Endothelial cell of umbilical vein (primary cell): ENCODE measurements around the gene TTLL10. TPM values are rescaled to one million over a fixed set of nuclear protein-coding genes. Genes with fewer than 3 reads are reported as not detected.

Source experiments
- BruUV-seq: library from RNA; stranded (reverse); fragments of 400-500 nt; replicated peaks from 2 replicates; lab custom pipeline; 2021; lab: Mats Ljungman, UMichigan
- CTCF ChIA-PET: fragments of 300-600, 350-600 bp; sonication (Branson Sonifier 250); formaldehyde crosslinking; loops from one replicate; lab custom pipeline; 2021; ENCODE audit warnings: antibody characterized with exemption, inconsistent platforms; lab: Charles Lee
- POLR2A ChIA-PET: fragments of 300-600, 350-600 bp; sonication (Branson Sonifier 250); formaldehyde crosslinking; loops from one replicate; lab custom pipeline; 2021; ENCODE audit warnings: antibody characterized with exemption, inconsistent platforms; lab: Charles Lee
- DNase-seq: peaks from one replicate; pipeline ENCODE4 v3.0.0-alpha.2; 2011; ENCODE audit warnings: low read depth, low spot score
- FAIRE-seq: peaks from 2 replicates; lab custom pipeline; 2011; peaks lifted over from hg19 to GRCh38; lab: Jason Lieb, UNC
- H2AFZ ChIP-seq: 2 replicates; pipeline ENCODE4 v1.6.0; 2012; ENCODE audit warnings: low read depth, low read length, control low read depth, inconsistent platforms
- H3K27ac ChIP-seq: 2 replicates; pipeline ENCODE4 v1.5.1; 2011; ENCODE audit warnings: low read depth, mild to moderate bottlenecking, control low read depth, low read length, moderate library complexity; ENCODE audit not compliant: insufficient read depth
- H3K27me3 ChIP-seq, 2 experiments: 2 replicates each; pipeline versions ENCODE4 v1.6.0 to v1.6.1; 2011; ENCODE audit warnings: low read length in 2 of 2, mixed read lengths in 1 of 2; ENCODE audit not compliant: control insufficient read depth in 2 of 2, insufficient read depth in 2 of 2
- H3K36me3 ChIP-seq, 2 experiments: 2 replicates in 1 of 2; 3 replicates in 1 of 2; pipeline ENCODE4 v1.5.1; 2011; ENCODE audit warnings: low read length in 2 of 2, mild to moderate bottlenecking in 1 of 2, moderate library complexity in 1 of 2; ENCODE audit not compliant: control insufficient read depth in 2 of 2, insufficient read depth in 2 of 2; ENCODE audit errors: extremely low read depth in 1 of 2
- H3K4me1 ChIP-seq: 3 replicates; pipeline ENCODE4 v1.5.1; 2011; ENCODE audit warnings: mild to moderate bottlenecking, low read length; ENCODE audit not compliant: control insufficient read depth, insufficient read depth; ENCODE audit errors: extremely low read depth
- H3K4me2 ChIP-seq: 2 replicates; pipeline ENCODE4 v1.6.1; 2011; ENCODE audit warnings: low read length, control low read depth, mixed read lengths; ENCODE audit not compliant: insufficient read depth
- H3K4me3 ChIP-seq, 3 experiments: fragments of 200-600 bp in 1 of 3; sonication (generic), shearing (Covaris generic) in 1 of 3; replicated peaks in 1 of 3; 2 replicates each; pipeline ENCODE4 v1.5.1; 2011 to 2016; ENCODE audit warnings: control low read depth in 3 of 3, low read length in 3 of 3, mild to moderate bottlenecking in 2 of 3, inconsistent platforms in 1 of 3, low read depth in 1 of 3, moderate library complexity in 1 of 3; ENCODE audit not compliant: insufficient read depth in 1 of 3
- H3K79me2 ChIP-seq: 2 replicates; pipeline ENCODE4 v1.6.0; 2012; ENCODE audit warnings: low read length, inconsistent platforms; ENCODE audit not compliant: control insufficient read depth, insufficient read depth
- H3K9ac ChIP-seq: replicated peaks from 2 replicates; pipeline ENCODE3; 2011; ENCODE audit warnings: low read length, control low read depth; ENCODE audit not compliant: insufficient read depth; ENCODE audit errors: extremely low read depth
- H3K9me1 ChIP-seq: replicated peaks from 3 replicates; pipeline ENCODE4 v1.6.0; 2011; ENCODE audit warnings: mild to moderate bottlenecking, low read length; ENCODE audit not compliant: control insufficient read depth, insufficient read depth; ENCODE audit errors: extremely low read depth
- H3K9me3 ChIP-seq: replicated peaks from 2 replicates; pipeline ENCODE4 v1.5.1; 2012; ENCODE audit warnings: low read length, inconsistent platforms; ENCODE audit not compliant: control insufficient read depth, insufficient read depth
- H4K20me1 ChIP-seq: replicated peaks from 2 replicates; pipeline ENCODE3; 2011; ENCODE audit warnings: mild to moderate bottlenecking, low read length; ENCODE audit not compliant: control insufficient read depth, insufficient read depth; ENCODE audit errors: extremely low read depth
- EZH2 ChIP-seq: IDR thresholded peaks from 2 replicates; pipeline ENCODE4 v1.6.1; 2012; ENCODE audit warnings: borderline replicate concordance, low read depth, mild to moderate bottlenecking, moderate library complexity, low read length, inconsistent platforms; ENCODE audit not compliant: severe bottlenecking
- FOS ChIP-seq: IDR thresholded peaks from 2 replicates; pipeline ENCODE4 v1.6.1; 2011; ENCODE audit warnings: mild to moderate bottlenecking, low read length, moderate library complexity, borderline replicate concordance; ENCODE audit not compliant: insufficient read depth
- GATA2 ChIP-seq: IDR thresholded peaks from 2 replicates; pipeline ENCODE4 v1.7.0; 2011; ENCODE audit warnings: low read depth, mild to moderate bottlenecking, moderate library complexity, mixed read lengths, low read length; ENCODE audit not compliant: insufficient read length, insufficient read depth
- JUN ChIP-seq: IDR thresholded peaks from 2 replicates; pipeline ENCODE4 v1.6.1; 2011; ENCODE audit warnings: borderline replicate concordance, low read depth; ENCODE audit not compliant: insufficient read length, insufficient read depth
- MYC ChIP-seq: IDR thresholded peaks from one replicate; pipeline ENCODE4 v1.6.1; 2011; ENCODE audit warnings: mild to moderate bottlenecking, low read depth, low read length
- POLR2A ChIP-seq: IDR thresholded peaks from 2 replicates; pipeline ENCODE4 v1.6.1; 2012; ENCODE audit warnings: low read depth, mild to moderate bottlenecking, control low read depth, low read length
- POLR2AphosphoS5 ChIP-seq: IDR thresholded peaks from 2 replicates; pipeline ENCODE4 v1.6.1; 2012; ENCODE audit warnings: low read depth, mild to moderate bottlenecking, control low read depth, low read length, moderate library complexity; ENCODE audit not compliant: insufficient read depth
- dilution Hi-C: fragments of 300-500 bp; cut with MboI; formaldehyde crosslinking; loops from one replicate; pipeline ENCODE4 v1.15.0; 2019; ENCODE audit warnings: low sequenced_read_pairs; ENCODE audit not compliant: extremely low pct_ligation_motif_present
- intact Hi-C: fragments of 100-400 bp; cut with micrococcal nuclease; formaldehyde crosslinking; loops from one replicate; pipeline ENCODE4 v1.10.0; 2022
- polyA plus RNA-seq, 4 experiments: library from polyadenylated mRNA; depleted of rRNA in 3 of 4; stranded (reverse) in 3 of 4; unstranded in 1 of 4; fragments of >200 nt; gene quantifications; 2 replicates each; pipeline versions ENCODE4 v1.2.1 to v1.2.3, GENCODE V29; 2011 to 2012; ENCODE audit warnings: missing spikeins in 1 of 4
- total RNA-seq: library from RNA; stranded (reverse); gene quantifications from 2 replicates; pipeline ENCODE4 v1.2.3, GENCODE V29; 2021
- TF ChIP-seq, protein P1 (sequence below), 2 donors: IDR thresholded peaks; 1 replicate in 1 of 2; 2 replicates in 1 of 2; pipeline ENCODE4 v1.5.1; 2011; ENCODE audit warnings: low read length in 2 of 2, mild to moderate bottlenecking in 2 of 2, moderate library complexity in 2 of 2, control low read depth in 1 of 2, inconsistent platforms in 1 of 2, low read depth in 1 of 2; ENCODE audit not compliant: insufficient read depth in 1 of 2; ENCODE audit errors: extremely low read depth in 1 of 2
- TF ChIP-seq, protein P2 (sequence below): IDR thresholded peaks from 2 replicates; pipeline ENCODE4 v1.6.1; 2011; ENCODE audit not compliant: insufficient read depth, insufficient read length

TTLL10 gene
- total and polyA plus RNA-seq, 2 donors (not counting 3 experiments of a cell fraction or from before 2014, with no cell fraction given), result not detected

DNA sequence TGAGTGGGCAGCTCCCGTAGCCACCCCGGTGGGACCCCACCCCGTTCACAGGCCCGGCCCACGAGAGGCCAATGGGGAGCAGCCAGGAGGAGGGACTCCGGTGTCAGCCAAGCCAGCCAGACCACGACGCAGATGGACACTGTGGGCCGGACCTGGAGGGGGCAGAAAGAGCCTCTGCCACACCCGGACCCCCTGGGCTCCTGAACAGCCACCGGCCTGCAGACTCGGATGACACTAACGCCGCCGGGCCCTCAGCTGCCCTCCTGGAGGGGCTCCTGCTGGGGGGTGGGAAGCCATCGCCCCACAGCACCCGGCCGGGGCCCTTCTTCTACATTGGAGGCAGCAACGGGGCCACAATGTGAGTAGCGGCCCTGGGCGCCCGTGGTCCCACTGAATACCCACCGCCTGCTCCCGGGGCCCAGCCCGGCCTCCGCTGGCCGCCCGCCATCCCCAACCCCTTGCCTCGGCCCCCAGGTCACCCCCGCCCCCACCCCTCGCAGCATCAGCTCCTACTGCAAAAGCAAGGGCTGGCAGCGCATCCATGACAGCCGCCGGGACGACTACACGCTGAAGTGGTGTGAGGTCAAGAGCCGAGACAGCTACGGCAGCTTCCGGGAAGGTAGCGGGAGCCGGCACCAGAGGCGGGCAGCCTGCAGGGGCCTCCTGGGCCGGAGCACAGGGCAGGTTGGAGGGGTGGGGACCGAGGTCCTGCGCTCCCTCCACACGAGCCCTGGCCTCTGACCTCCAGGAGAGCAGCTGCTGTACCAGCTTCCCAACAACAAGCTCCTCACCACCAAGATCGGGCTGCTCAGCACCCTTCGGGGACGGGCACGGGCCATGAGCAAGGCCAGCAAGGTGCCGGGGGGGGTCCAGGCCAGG, 6.5 kb downstream of the TTLL10 start:
- Histone ChIP-seq H3K9me3 (no peaks in the 10 kb centered on the region), H3K4me2 (no peak overlapping the region), H3K9ac (no peak overlapping the region), H3K79me2 (no peaks in the 10 kb centered on the region), H2AFZ (no peak overlapping the region), H3K9me1 (no peaks in the 10 kb centered on the region), H3K4me3 (no peak overlapping the region), H3K36me3 (no peaks in the 10 kb centered on the region), H4K20me1 (no peaks in the 10 kb centered on the region), H3K27me3 (no peaks in the 10 kb centered on the region), H3K27ac (no peak overlapping the region), H3K4me1 (no peaks in the 10 kb centered on the region)
- no peak for FAIRE-seq
- no peak for DNase-seq
- BruUV-seq, result no TSS peak
- ChIA-PET POLR2A (no interaction called here), CTCF (interaction anchor here (2.1 kb wide), 1 partner anchor 58 kb away, joined by 7 read pairs; no protein-coding TSS in a partner anchor)
- intact Hi-C loops, result no loop called here
- dilution Hi-C loops, result no loop called here
- no peak for TF ChIP-seq JUN
- no peak for TF ChIP-seq FOS
- TF ChIP-seq GATA2, result no peak
- TF ChIP-seq, protein P1, sequence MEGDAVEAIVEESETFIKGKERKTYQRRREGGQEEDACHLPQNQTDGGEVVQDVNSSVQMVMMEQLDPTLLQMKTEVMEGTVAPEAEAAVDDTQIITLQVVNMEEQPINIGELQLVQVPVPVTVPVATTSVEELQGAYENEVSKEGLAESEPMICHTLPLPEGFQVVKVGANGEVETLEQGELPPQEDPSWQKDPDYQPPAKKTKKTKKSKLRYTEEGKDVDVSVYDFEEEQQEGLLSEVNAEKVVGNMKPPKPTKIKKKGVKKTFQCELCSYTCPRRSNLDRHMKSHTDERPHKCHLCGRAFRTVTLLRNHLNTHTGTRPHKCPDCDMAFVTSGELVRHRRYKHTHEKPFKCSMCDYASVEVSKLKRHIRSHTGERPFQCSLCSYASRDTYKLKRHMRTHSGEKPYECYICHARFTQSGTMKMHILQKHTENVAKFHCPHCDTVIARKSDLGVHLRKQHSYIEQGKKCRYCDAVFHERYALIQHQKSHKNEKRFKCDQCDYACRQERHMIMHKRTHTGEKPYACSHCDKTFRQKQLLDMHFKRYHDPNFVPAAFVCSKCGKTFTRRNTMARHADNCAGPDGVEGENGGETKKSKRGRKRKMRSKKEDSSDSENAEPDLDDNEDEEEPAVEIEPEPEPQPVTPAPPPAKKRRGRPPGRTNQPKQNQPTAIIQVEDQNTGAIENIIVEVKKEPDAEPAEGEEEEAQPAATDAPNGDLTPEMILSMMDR (IDR thresholded peaks at IDR 0.05; ENCODE audit: extremely low read depth in 1 of 2, insufficient read depth in 1 of 2, low read depth in 1 of 2, low read length in 2 of 2), result no peak
- no peak for TF ChIP-seq POLR2AphosphoS5
- TF ChIP-seq EZH2, result no peak
- no peak for TF ChIP-seq MYC
- no peak for TF ChIP-seq POLR2A
- TF ChIP-seq, protein P2, sequence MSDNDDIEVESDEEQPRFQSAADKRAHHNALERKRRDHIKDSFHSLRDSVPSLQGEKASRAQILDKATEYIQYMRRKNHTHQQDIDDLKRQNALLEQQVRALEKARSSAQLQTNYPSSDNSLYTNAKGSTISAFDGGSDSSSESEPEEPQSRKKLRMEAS, result no peak
